HG03354 (cell line): ENCODE measurements around the gene MC2R.
"Not testable (repeated sequence)": the region's sequence is repeated elsewhere in the genome, so short reads cannot be mapped to it uniquely, and the experiment has no call there.

Experiments
- ATAC-seq: cut with Tn5 transposase; IDR thresholded peaks from one replicate; pipeline ENCODE4 v1.9.1; 2021; ENCODE audit warnings: mild to moderate bottlenecking; ENCODE audit not compliant: unreplicated experiment, poor library complexity, severe bottlenecking

The MC2R gene

GRCh38 chr18:13895505-13896033, 19.8 kb downstream of the MC2R start:
- ATAC-seq: no peak

- no peak for ATAC-seq
Observed at GRCh38 chr18:13894531-13894930, 20.8 kb downstream of the MC2R start.

- peak; percentile 99 for ATAC-seq
Observed at GRCh38 chr18:13893418-13893760, 21.9 kb downstream of the MC2R start.

- no peak for ATAC-seq
Observed at GRCh38 chr18:13892098-13892497, 23.2 kb downstream of the MC2R start.

GRCh38 chr18:13890761-13891361, 24.5 kb downstream of the MC2R start:
- ATAC-seq: no peak

GRCh38 chr18:13889671-13890070, 25.7 kb downstream of the MC2R start:
- ATAC-seq: no peak

- ATAC-seq: no peak
Observed at GRCh38 chr18:13888191-13888716, 27.1 kb downstream of the MC2R start.

- no peak for ATAC-seq
Observed at GRCh38 chr18:13885009-13885408, 30.3 kb downstream of the MC2R start.

GRCh38 chr18:13879937-13880336, 35.4 kb downstream of the MC2R start:
- no peak for ATAC-seq

GRCh38 chr18:13879492-13879891, 35.8 kb downstream of the MC2R start:
- no peak for ATAC-seq

GRCh38 chr18:13878857-13879256, 36.5 kb downstream of the MC2R start:
- no peak for ATAC-seq

GRCh38 chr18:13877157-13877556, 38.2 kb downstream of the MC2R start:
- no peak for ATAC-seq

- no peak for ATAC-seq
Observed at GRCh38 chr18:13874558-13874957, 40.8 kb downstream of the MC2R start.

GRCh38 chr18:13872932-13873331, 42.4 kb downstream of the MC2R start:
- no peak for ATAC-seq

GRCh38 chr18:13872373-13872772, 43.0 kb downstream of the MC2R start:
- ATAC-seq: no peak

- no peak for ATAC-seq
Observed at GRCh38 chr18:13871701-13872100, 43.6 kb downstream of the MC2R start.

GRCh38 chr18:13868501-13869271, 46.6 kb downstream of the MC2R start:
- no peak for ATAC-seq

- ATAC-seq: not testable (repeated sequence)
Observed at GRCh38 chr18:13862898-13863297, 52.4 kb downstream of the MC2R start.

- no peak for ATAC-seq
Observed at GRCh38 chr18:13849791-13850190, 65.5 kb downstream of the MC2R start.

GRCh38 chr18:13836559-13836958, 78.8 kb downstream of the MC2R start:
- no peak for ATAC-seq

- ATAC-seq: no peak
Observed at GRCh38 chr18:13835202-13835601, 80.1 kb downstream of the MC2R start.
